Measurements from ENCODE around the gene CES2.

DNA sequence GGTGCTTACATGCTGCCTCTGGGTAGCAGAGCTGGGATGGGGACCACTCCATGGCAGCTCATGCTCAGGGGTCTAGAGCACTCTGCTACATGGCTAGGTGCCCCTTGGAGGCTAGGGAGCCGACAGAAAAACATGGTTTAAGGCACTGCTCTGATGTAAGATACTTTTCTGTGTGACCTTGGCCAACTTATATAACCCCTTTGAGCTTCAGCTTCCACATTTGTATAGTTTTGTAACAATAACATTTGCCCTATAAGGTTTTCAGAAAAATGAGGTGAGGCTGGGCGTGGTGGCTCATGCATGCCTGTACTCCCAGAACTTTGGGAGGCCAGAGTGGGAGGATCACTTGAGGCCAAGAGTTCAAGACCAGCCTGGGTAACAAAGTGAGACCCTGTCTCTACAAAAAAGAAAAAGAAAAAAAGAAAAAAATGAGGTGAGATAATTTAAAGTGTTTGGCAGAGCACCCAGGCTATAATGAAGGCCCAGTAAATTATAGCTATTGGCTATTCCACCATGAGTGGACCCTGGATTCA is 56.3 kb downstream of the CES2 start:
- TF ChIP-seq, protein P1, sequence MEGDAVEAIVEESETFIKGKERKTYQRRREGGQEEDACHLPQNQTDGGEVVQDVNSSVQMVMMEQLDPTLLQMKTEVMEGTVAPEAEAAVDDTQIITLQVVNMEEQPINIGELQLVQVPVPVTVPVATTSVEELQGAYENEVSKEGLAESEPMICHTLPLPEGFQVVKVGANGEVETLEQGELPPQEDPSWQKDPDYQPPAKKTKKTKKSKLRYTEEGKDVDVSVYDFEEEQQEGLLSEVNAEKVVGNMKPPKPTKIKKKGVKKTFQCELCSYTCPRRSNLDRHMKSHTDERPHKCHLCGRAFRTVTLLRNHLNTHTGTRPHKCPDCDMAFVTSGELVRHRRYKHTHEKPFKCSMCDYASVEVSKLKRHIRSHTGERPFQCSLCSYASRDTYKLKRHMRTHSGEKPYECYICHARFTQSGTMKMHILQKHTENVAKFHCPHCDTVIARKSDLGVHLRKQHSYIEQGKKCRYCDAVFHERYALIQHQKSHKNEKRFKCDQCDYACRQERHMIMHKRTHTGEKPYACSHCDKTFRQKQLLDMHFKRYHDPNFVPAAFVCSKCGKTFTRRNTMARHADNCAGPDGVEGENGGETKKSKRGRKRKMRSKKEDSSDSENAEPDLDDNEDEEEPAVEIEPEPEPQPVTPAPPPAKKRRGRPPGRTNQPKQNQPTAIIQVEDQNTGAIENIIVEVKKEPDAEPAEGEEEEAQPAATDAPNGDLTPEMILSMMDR (IDR thresholded peaks at IDR 0.05; ENCODE audit: poor library complexity), result no peak
- TF ChIP-seq EZH2phosphoT487 (IDR thresholded peaks at IDR 0.05; ENCODE audit: low read depth, severe bottlenecking, unreplicated experiment), result no peak
- no peak for TF ChIP-seq EZH2 (IDR thresholded peaks at IDR 0.05; ENCODE audit: borderline replicate concordance)
